Measurements from ENCODE around the gene CPE.
"Not testable (repeated sequence)": the region's sequence is repeated elsewhere in the genome, so short reads cannot be mapped to it uniquely, and the experiment has no call there.

The CPE gene

GRCh38 chr4:165403637-165404036 lies 24.8 kb downstream of the CPE start:
- DNase-seq (ENCODE audit: low read depth in 2 of 2), result no peak

- DNase-seq (ENCODE audit: low read depth in 2 of 2), result no peak
Measured at GRCh38 chr4:165404080-165404479, 25.3 kb downstream of the CPE start.

GRCh38 chr4:165404696-165405095 lies 25.9 kb downstream of the CPE start:
- DNase-seq (ENCODE audit: low read depth in 2 of 2), result no peak

DNA sequence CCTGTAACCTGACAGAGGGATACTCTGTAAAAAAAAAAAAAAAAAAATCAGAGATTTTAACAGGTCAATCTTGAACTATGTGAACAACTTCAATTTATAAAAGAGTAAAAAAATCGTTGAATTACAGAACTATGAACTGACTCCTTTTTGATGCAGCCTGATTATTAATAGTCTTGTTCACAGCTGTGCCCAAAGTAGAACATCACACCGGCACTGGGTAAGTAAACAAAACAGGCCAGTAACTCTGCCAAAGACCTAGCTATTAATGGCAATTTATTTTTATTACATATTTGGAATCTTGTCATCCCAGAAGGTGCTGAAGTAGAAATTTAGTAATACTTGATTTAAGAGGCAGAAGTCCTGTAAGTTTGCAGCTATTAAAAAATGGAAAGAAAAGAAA lies 31.4 kb downstream of the CPE start:
- DNase-seq (ENCODE audit: low read depth in 2 of 2), result no peak

GRCh38 chr4:165415910-165416309 lies 37.1 kb downstream of the CPE start:
- DNase-seq (ENCODE audit: low read depth in 2 of 2), result no peak

DNA sequence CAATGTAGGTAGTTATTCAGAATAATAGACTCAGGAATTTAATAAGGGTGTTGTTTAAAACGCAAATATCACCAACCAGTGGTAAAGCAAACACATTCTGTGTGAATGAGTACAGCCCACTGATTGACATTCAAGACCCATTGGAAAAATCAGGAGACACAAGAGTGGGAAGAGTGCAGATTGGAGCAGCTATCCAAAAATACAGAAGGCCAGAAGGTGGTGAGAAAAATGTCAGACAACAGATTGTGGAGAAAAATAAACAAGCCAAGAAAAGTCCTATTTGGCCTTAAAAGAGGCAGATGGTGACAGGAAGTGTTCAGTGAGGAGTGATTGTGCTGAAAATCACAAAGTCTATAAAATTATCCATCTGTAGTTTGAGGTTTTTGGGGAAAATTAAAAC lies 39.3 kb downstream of the CPE start:
- no peak for DNase-seq (ENCODE audit: low read depth in 2 of 2)

GRCh38 chr4:165425629-165426028 lies 46.8 kb downstream of the CPE start:
- no peak for DNase-seq (ENCODE audit: low read depth in 2 of 2)

- DNase-seq (ENCODE audit: low read depth in 2 of 2), result no peak
Measured at GRCh38 chr4:165426331-165426730, 47.5 kb downstream of the CPE start.

GRCh38 chr4:165426823-165427222 lies 48.0 kb downstream of the CPE start:
- DNase-seq (ENCODE audit: low read depth in 2 of 2), result no peak

- no peak for DNase-seq (ENCODE audit: low read depth in 2 of 2)
Measured at GRCh38 chr4:165428957-165429356, 50.1 kb downstream of the CPE start.

DNA sequence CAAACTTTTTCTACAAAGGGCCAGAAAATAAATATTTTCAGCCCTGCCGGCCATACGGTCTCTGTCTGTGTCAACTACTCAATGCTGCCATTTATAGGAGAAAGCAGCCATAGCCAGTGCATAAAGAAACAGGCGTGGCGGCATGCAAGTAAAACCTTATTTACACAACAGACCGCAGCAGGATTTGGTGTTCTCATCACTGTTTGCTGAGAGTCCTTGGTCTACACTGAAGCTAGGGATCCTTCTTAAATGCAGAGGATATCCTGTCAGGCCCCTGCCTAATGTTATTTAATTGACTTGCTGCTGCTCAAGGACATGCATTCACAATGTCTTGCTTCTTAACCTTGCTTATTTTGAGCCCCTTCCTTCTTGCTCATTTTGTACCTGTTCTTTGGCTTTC lies 54.7 kb downstream of the CPE start:
- no peak for DNase-seq (ENCODE audit: low read depth in 2 of 2)

DNA sequence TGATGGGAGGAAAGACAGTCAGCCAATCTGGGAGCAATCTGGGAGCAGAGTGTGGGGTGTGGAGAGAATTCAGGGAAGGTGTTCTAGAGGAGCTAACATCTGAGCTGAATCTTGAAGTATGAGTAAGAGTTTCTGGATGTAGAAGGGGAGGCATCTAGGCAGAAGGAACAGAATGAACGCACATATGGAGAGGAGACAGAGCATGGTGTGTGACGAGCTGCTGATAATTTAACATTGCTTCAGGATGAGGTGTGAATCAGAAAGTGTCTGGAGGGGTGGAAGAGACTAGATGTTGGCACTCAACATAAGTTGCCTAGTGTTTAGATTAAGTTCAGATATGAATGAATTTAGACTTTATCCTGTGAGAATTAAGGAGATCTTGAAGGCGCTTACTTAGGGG lies 58.9 kb downstream of the CPE start:
- DNase-seq (ENCODE audit: low read depth in 2 of 2), result no peak

DNA sequence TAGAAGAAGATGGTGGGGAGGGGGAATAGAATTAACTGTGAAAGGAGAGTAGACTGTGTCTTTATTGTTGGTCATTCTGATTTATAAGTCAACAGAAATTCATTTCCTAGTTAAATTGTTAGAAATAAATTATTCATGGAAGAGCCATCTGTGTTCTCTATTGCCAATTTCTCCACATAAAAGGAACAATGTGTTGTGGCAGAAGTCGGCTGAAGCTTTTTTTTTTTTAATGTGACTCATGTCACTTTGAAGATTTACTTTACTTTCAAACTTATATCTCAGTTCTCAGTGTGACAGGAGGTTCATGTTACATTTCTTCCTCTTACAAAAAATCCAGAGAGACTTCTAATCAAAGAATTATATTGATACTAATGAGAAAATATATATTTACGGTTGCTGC lies 60.5 kb downstream of the CPE start:
- no peak for DNase-seq (ENCODE audit: low read depth in 2 of 2)

GRCh38 chr4:165439981-165440380 lies 61.2 kb downstream of the CPE start:
- no peak for DNase-seq (ENCODE audit: low read depth in 2 of 2)

DNA sequence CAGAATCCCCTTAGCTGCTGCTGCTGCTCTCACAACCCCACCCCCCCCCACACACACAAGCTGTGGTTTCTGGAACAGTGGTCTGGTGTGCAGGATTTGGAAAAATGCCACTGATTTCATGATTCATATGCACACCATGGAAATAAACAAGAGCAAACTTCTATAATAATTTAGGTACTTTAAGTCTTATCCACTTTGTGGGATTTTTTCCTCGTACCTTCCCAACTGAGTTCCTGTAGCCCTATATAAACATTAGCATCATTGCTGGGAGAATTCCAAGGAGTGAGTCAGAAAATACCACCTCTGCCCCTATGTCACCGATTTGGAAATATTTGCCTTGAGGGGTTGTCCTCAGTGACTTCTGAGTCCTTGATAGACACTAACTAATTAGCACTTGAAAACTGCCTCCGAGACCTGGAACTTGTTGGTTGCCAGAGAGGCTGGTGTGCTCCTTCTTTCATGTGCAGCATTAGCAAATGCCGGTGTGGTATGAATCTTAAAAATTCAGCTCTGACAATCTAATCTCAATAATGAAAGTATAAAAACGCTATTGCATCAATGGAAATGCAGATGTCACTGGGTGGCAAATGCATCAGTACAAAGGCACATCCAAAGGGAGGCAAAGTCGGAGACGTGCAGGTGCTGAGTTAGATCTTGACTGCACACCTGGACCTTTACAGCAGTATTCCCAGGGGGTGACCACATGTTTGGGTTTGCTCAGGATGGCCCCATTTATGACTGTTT lies 61.8 kb downstream of the CPE start:
- DNase-seq (ENCODE audit: low read depth in 2 of 2), result peak; percentile 57 to 70

GRCh38 chr4:165443276-165443675 lies 64.5 kb downstream of the CPE start:
- no peak for DNase-seq (ENCODE audit: low read depth in 2 of 2)

DNA sequence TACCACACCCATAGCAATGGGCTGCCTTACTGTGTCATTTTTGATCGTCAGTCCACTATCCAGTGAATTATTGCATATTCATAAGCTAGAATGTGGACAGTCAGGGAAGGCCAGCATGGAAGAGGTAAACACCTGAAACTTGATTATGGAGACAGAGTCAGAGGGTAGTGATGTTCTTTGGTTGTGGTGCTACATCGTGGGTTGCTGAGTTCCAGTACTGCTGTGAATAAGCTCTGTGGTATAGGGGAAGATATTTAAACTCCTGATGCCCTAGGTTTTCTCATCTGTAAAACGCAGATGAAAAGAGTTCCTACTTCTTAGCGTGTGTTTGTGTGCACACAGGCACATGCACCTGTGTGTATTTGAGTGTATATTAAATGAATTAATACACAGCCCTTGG lies 69.9 kb downstream of the CPE start:
- no peak for DNase-seq (ENCODE audit: low read depth in 2 of 2)

DNA sequence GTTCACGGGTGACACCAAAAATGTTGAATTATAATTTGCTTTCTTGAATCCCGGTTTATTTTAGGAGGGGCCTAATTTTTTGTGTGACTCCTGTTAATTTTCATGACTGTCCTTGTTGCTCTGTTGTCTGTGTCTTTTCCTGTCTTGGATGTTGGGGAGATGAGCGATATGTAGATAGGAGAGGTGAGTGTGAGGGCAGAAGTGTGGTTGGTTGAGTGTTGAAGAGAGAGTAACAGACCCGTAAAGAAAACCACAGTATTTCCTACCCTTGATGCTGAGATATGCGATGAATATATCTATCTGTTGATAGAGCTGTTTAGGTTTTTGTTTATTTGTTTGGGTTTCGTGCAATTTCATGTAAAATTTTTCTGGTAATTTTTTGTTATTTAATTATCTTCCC lies 70.5 kb downstream of the CPE start:
- no peak for DNase-seq (ENCODE audit: low read depth in 2 of 2)

- DNase-seq (ENCODE audit: low read depth in 2 of 2), result no peak
Measured at GRCh38 chr4:165450871-165451270, 72.1 kb downstream of the CPE start.

GRCh38 chr4:165453140-165453539 lies 74.3 kb downstream of the CPE start:
- not testable (repeated sequence) for DNase-seq (ENCODE audit: low read depth in 2 of 2)

- no peak for DNase-seq (ENCODE audit: low read depth in 2 of 2)
Measured at GRCh38 chr4:165454426-165454825, 75.6 kb downstream of the CPE start.

DNA sequence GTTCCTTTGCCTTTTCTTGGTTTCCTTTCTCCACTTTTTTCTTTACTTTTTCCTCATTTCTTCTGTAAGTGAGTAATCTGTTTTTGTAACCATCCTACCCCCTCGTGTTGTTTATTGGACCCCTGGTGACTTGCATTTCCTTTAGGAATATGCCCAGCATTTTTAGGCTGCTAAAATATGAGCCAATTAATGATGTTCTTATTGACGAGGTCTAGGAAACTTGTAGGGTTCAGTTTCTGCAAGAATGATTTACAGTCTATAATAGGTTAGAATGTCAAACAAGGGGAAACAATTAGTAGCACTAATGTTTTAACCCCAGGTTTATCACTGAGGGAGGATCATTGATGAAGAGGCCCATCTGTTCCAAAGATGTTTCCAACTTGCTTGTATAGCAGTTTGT lies 79.0 kb downstream of the CPE start:
- no peak for DNase-seq (ENCODE audit: low read depth in 2 of 2)

GRCh38 chr4:165458471-165458870 lies 79.7 kb downstream of the CPE start:
- no peak for DNase-seq (ENCODE audit: low read depth in 2 of 2)

- peak; percentile 86 to 88 for DNase-seq (ENCODE audit: low read depth in 2 of 2)
Measured at GRCh38 chr4:165461159-165461821, 82.5 kb downstream of the CPE start.

Measured in fibroblast of skin of left biceps (primary cell).